Measurements from ENCODE around the gene KCNAB2. TPM values are rescaled to one million over a fixed set of nuclear protein-coding genes. Genes with fewer than 3 reads are reported as not detected.

The KCNAB2 gene
- polyA plus RNA-seq, 3 donors = 11.5 to 178 (median 22.7) TPM

DNA sequence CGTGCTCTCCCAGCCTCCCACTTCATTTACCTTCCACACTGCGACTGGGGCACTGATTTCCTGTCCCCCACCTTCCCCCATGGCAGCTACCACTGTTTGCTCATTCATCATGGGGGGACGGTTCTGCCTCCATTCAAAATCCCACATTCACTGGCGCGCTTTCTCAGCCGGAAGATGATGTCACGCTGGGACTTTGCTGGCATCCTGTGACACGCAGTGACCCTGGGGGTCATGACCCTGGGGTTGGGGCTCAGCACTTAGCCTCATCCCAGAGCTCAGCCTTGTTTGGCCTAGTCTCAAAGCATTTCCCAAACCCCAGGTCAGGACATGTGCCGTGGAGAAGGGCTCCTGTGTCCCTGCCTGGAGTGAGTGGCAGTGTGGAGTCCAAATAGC is 582 bp upstream of the KCNAB2 start:
- Histone ChIP-seq H4K20me1 (ENCODE audit: insufficient read depth, low read length) (peaks cover 100% of the 10 kb centered on the region), H3K4me3 (replicated peaks in 1 of 3; ENCODE audit: low read depth in 2 of 3, low read length in 3 of 3) (no peak overlapping the region), H3K27me3 (ENCODE audit: control insufficient read depth in 2 of 2, insufficient read depth in 2 of 2, low read length in 2 of 2) (no peaks in the 10 kb centered on the region), H3K79me2 (ENCODE audit: insufficient read depth, low read length) (peaks cover 83% of the 10 kb centered on the region), H3K9me3 (replicated peaks in 1 of 2; ENCODE audit: control insufficient read depth in 1 of 2, insufficient read depth in 1 of 2, low read length in 2 of 2) (no peaks in the 10 kb centered on the region), H3K9ac (ENCODE audit: insufficient read depth, low read length, poor library complexity, severe bottlenecking) (no peak overlapping the region), H3K27ac (ENCODE audit: low read depth in 1 of 2, low read length in 2 of 2) (peak overlapping the region in 1 of 2 donors; percentile 27), H3K4me1 (ENCODE audit: control insufficient read depth in 1 of 2, insufficient read depth in 2 of 2, low read length in 2 of 2) (no peaks in the 10 kb centered on the region), H2AFZ (ENCODE audit: insufficient read depth, low read depth, low read length, poor library complexity, severe bottlenecking) (no peak overlapping the region), H3K4me2 (replicated peaks; ENCODE audit: extremely low read depth, low read length, poor library complexity, severe bottlenecking) (no peak overlapping the region), H3K36me3 (replicated peaks in 1 of 2; ENCODE audit: control insufficient read depth in 1 of 2, insufficient read depth in 2 of 2, low read length in 2 of 2) (peaks cover 95 to 99% of the 10 kb centered on the region in 2 donors)
- no peaks in the 10 kb centered on the region for H3K9me3 Mint-ChIP-seq
- peak overlapping the region in 2 of 7 donors; percentile 41 to 70 for H3K27ac Mint-ChIP-seq
- DNase-seq = no peak
- no peak overlapping the region for H3K4me3 Mint-ChIP-seq
- WGBS (ENCODE audit: insufficient coverage) = 91% methylated on average over 9 of the region's 9 CpGs
- H3K27me3 Mint-ChIP-seq (ENCODE audit: low read depth in 3 of 3) = no peaks in the 10 kb centered on the region
- TF ChIP-seq, protein P1, sequence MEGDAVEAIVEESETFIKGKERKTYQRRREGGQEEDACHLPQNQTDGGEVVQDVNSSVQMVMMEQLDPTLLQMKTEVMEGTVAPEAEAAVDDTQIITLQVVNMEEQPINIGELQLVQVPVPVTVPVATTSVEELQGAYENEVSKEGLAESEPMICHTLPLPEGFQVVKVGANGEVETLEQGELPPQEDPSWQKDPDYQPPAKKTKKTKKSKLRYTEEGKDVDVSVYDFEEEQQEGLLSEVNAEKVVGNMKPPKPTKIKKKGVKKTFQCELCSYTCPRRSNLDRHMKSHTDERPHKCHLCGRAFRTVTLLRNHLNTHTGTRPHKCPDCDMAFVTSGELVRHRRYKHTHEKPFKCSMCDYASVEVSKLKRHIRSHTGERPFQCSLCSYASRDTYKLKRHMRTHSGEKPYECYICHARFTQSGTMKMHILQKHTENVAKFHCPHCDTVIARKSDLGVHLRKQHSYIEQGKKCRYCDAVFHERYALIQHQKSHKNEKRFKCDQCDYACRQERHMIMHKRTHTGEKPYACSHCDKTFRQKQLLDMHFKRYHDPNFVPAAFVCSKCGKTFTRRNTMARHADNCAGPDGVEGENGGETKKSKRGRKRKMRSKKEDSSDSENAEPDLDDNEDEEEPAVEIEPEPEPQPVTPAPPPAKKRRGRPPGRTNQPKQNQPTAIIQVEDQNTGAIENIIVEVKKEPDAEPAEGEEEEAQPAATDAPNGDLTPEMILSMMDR (IDR thresholded peaks at IDR 0.05) = no peak
- no peaks in the 10 kb centered on the region for H3K4me1 Mint-ChIP-seq
- H3K36me3 Mint-ChIP-seq = peaks cover 64 to 92% of the 10 kb centered on the region in 2 donors
- intact Hi-C loops (cut with micrococcal nuclease) = no loop called here

DNA sequence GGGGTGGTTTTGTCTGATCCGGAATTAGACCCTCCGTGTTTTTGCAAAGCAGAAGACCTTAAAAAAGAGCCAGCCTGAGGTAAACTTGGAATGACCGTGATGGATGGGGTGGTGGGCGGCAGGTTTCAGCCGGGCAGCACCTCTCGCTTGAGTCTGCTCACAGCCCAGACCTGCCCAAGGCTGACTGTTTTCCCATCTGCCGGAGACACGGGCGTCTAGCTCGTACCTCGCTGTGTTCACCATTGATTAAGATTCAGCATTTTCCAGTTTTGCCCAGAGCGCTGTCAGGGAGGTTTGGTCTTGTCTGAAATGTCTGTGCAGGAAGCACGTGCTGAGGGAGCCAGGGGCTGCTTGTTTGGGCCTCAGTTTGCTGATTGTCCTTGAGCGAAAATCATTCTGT is 591 bp downstream of the KCNAB2 start:
- no peak overlapping the region for H3K4me3 ChIP-seq (replicated peaks in 1 of 3; ENCODE audit: low read depth in 2 of 3, low read length in 3 of 3)
- intact Hi-C loops (cut with micrococcal nuclease) = no loop called here
- TF ChIP-seq, protein P1 (IDR thresholded peaks at IDR 0.05) = no peak
- no peak overlapping the region for H2AFZ ChIP-seq (ENCODE audit: insufficient read depth, low read depth, low read length, poor library complexity, severe bottlenecking)
- Mint-ChIP-seq H3K27me3 (ENCODE audit: low read depth in 3 of 3) (no peaks in the 10 kb centered on the region), H3K4me1 (no peaks in the 10 kb centered on the region), H3K27ac (peak overlapping the region in 3 of 7 donors; percentile 5 to 41 (median 26)), H3K36me3 (peaks cover 72 to 92% of the 10 kb centered on the region in 2 donors), H3K4me3 (no peak overlapping the region), H3K9me3 (no peaks in the 10 kb centered on the region)
- peaks cover 100% of the 10 kb centered on the region for H4K20me1 ChIP-seq (ENCODE audit: insufficient read depth, low read length)
- DNase-seq = no peak
- WGBS (ENCODE audit: insufficient coverage) = 96% methylated on average over 14 of the region's 14 CpGs
- peaks cover 82% of the 10 kb centered on the region for H3K79me2 ChIP-seq (ENCODE audit: insufficient read depth, low read length)
- no peaks in the 10 kb centered on the region for H3K27me3 ChIP-seq (ENCODE audit: control insufficient read depth in 2 of 2, insufficient read depth in 2 of 2, low read length in 2 of 2)
- no peak overlapping the region for H3K4me2 ChIP-seq (replicated peaks; ENCODE audit: extremely low read depth, low read length, poor library complexity, severe bottlenecking)
- H3K27ac ChIP-seq (ENCODE audit: low read depth in 1 of 2, low read length in 2 of 2) = no peak overlapping the region
- peaks cover 95 to 99% of the 10 kb centered on the region in 2 donors for H3K36me3 ChIP-seq (replicated peaks in 1 of 2; ENCODE audit: control insufficient read depth in 1 of 2, insufficient read depth in 2 of 2, low read length in 2 of 2)
- H3K4me1 ChIP-seq (ENCODE audit: control insufficient read depth in 1 of 2, insufficient read depth in 2 of 2, low read length in 2 of 2) = no peaks in the 10 kb centered on the region
- no peaks in the 10 kb centered on the region for H3K9me3 ChIP-seq (replicated peaks in 1 of 2; ENCODE audit: control insufficient read depth in 1 of 2, insufficient read depth in 1 of 2, low read length in 2 of 2)
- no peak overlapping the region for H3K9ac ChIP-seq (ENCODE audit: insufficient read depth, low read length, poor library complexity, severe bottlenecking)
